HG03064 (cell line): Measurements from ENCODE around the gene RBM28.

Source experiments
- ATAC-seq: cut with Tn5 transposase; IDR thresholded peaks from one replicate; pipeline ENCODE4 v1.9.1; 2021; ENCODE audit warnings: low read depth; ENCODE audit not compliant: unreplicated experiment

The RBM28 gene

GRCh38 chr7:128265156-128265905 lies 78.4 kb downstream of the RBM28 start:
- no peak for ATAC-seq

DNA sequence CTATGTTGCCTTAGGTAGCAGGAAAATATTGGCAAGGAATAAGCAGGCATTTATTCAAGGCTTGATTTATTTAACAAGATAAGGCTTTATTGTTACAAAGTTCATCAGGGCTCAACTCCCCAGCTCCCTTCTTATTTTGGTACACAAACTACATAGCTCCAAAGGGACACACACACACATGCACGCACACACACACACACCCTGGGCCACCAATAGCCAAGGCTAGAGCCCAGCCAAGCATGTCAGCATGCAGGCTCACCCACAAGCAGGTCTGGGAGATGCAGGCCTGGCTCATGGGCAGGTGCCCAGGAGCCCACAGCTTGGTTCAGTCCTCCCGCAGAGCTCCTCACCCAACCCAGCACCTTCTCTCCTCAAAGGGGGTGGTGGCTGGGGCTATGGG lies 79.2 kb downstream of the RBM28 start:
- no peak for ATAC-seq

- ATAC-seq, result no peak
Observed at GRCh38 chr7:128263420-128263819, 80.3 kb downstream of the RBM28 start.

DNA sequence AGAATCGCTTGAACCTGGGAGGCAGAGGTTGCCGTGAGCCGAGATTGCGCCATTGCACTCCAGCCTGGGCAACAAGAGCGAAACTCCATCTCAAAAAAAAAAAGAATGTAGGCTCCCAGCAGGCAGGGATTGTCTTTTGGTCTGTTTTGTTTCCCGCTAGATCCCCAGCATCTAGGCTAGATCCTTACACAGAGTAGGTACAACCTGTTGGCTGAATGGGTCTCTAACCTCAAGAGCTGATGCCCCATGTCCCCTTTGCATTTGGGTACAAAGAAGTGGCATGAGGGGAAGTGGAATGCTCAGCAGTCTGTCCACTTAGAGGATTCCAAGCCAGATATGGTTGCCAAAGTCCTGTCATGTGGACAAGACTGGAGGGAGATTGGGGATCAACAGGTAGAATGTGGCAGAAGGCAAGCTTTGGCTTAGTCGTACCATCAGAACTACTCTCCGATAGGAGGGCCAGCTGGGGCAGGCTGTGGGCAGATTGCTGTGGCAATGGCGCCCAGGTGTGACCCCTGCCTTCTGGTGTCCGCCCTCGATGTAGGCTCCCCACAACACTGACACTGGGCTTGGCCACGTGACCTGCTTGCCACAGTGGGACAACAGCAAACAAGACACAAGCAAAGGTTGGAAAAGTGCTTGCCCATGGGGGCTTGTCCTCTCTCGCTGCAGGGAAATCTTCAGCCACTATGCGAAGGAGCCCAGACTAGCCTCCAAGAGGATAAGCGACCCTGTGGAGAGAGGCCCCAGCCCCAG lies 81.3 kb downstream of the RBM28 start:
- ATAC-seq, result no peak

DNA sequence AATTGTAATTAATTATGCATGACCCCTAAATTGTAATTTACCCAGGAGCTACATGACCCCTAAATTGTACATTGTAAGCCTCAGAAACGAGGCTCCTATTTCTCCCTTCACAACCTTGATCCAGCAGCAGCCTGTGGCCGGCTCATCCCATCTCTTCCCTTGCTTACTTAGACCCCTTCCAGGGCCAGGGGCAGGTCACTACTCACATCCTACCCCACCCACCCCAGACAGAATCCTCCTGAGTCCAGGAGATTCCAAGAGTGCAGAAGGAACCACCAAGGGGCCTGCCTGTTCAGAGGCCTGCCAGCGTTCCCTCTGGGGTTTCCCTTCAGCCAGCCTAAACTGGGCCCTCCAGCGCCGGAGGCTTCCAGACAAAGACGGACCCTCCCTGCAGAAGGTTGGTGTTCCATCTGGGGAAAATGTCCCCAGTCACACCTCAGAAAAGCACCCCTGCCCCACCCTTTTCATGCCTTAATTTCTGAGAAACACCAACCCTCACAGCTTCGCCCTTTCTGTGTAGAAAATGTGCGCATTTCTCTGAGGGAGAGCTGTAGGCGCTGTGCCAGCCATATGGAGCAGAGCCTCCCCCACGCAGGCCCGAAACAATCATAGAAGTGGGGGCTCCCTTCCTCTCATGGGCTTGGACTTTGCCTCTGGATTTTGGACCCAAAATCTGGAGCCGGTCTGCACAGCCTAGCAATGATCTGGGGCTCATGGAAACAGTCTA lies 83.5 kb downstream of the RBM28 start:
- ATAC-seq, result no peak

DNA sequence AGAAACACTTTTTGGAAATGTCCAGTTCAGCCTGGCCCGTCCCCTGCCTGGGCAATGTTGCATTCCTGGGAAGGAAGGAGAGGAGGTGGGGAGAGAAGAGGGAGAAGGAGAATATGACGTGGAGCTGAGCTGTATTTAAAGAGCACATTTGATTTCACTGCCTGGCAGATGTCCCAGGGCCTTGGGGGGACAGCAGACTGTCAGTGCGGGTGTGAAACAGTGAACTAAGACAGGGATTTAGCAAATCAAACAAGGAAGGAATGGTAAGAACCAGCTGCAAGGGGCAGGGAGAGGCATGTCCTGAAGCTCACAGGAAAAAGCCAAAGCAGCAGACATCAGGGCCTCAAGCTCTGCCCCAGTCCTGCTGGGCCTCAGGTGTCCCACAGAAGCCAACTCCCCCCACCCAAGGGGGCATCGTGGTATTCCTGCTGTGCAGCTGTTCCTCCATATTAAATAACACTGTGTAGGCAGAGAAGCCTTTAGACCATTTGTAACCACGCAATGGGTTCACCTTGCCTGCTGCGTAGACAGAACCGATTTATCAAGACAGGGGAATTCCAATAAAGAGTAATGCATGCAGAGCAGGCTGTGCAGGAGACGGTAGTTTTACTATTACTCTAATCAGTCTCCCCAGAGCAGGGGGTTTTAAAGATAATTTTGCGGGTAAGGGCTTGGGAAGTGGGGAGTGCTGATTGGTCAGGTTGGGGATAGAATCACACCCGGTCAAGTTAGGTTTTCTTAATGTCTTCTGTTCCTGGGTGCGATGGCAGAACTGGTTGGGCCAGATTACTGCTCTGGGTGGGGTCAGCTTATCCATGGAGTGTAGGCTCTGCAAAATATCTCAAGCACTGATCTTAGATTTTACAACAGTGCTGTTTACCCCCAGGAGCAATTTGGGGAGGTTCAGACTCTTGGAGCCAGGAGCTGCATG lies 84.3 kb downstream of the RBM28 start:
- no peak for ATAC-seq

DNA sequence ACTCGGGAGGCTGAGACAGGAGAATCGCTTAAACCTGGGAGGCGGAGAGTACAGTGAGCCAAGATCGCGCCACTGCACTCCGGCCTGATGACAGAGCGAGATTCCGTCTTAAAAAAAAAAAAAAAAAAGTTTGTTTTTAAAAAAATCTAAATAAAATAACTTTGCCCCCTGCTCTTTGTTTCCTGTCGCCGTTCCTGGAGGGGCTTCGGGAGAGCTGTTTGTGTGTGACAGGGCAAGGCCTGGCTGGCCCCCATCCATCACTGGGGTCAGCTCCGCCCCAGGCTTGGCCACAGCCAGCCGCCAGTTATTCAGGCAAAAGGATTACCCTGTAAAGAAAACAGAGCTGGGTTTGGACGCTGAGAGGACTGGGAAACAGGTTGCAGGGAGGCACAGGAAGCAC lies 86.2 kb downstream of the RBM28 start:
- no peak for ATAC-seq

DNA sequence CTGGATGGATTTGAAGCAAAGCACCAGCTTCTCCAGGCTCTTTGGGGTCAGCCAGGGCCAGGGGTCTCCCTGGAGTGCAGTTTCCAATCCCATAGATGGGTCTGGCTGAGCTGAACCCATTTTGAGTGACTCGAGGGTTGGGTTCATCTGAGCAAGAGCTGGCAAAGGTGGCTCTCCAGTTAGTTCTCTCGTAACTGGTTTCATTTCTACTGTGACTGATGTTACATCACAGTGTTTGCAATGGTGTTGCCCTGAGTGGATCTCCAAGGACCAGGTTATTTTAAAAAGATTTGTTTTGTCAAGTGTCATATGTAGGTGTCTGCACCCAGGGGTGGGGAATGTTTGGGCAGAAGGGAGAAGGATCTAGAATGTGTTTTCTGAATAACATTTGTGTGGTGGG lies 88.4 kb downstream of the RBM28 start:
- no peak for ATAC-seq

GRCh38 chr7:128254470-128254869 lies 89.2 kb downstream of the RBM28 start:
- no peak for ATAC-seq

GRCh38 chr7:128253701-128254100 lies 90.0 kb downstream of the RBM28 start:
- no peak for ATAC-seq

GRCh38 chr7:128251337-128251736 lies 92.4 kb downstream of the RBM28 start:
- no peak for ATAC-seq
